Measurements from ENCODE around the gene ACTA1.
"Not testable (repeated sequence)": the region's sequence is repeated elsewhere in the genome, so short reads cannot be mapped to it uniquely, and the experiment has no call there.

The ACTA1 gene

GRCh38 chr1:229440851-229441537 lies 7.1 kb upstream of the ACTA1 start:
- no peak for DNase-seq (ENCODE audit: low read depth, low spot score)

GRCh38 chr1:229438021-229438420 lies 4.1 kb upstream of the ACTA1 start:
- DNase-seq (ENCODE audit: low read depth, low spot score): no peak

GRCh38 chr1:229437443-229437842 lies 3.5 kb upstream of the ACTA1 start:
- no peak for DNase-seq (ENCODE audit: low read depth, low spot score)

- DNase-seq (ENCODE audit: low read depth, low spot score): no peak
Measured at GRCh38 chr1:229436201-229436600, 2.3 kb upstream of the ACTA1 start.

GRCh38 chr1:229434641-229435051 lies 752 bp upstream of the ACTA1 start:
- DNase-seq (ENCODE audit: low read depth, low spot score): peak; percentile 66

- DNase-seq (ENCODE audit: low read depth, low spot score): no peak
Measured at GRCh38 chr1:229433364-229434004, 410 bp downstream of the ACTA1 start.

GRCh38 chr1:229432905-229433304 lies 989 bp downstream of the ACTA1 start:
- DNase-seq (ENCODE audit: low read depth, low spot score): peak; percentile 27

- DNase-seq (ENCODE audit: low read depth, low spot score): peak; percentile 27
Measured at GRCh38 chr1:229432116-229432461, 1.8 kb downstream of the ACTA1 start.

GRCh38 chr1:229431284-229432115 lies 2.4 kb downstream of the ACTA1 start:
- peak; percentile 44 for DNase-seq (ENCODE audit: low read depth, low spot score)

GRCh38 chr1:229430761-229431283 lies 3.1 kb downstream of the ACTA1 start:
- peak; percentile 91 for DNase-seq (ENCODE audit: low read depth, low spot score)

GRCh38 chr1:229428256-229428655 lies 5.6 kb downstream of the ACTA1 start:
- no peak for DNase-seq (ENCODE audit: low read depth, low spot score)

- no peak for DNase-seq (ENCODE audit: low read depth, low spot score)
Measured at GRCh38 chr1:229427572-229427971, 6.3 kb downstream of the ACTA1 start.

GRCh38 chr1:229425564-229426159 lies 8.2 kb downstream of the ACTA1 start:
- no peak for DNase-seq (ENCODE audit: low read depth, low spot score)

- no peak for DNase-seq (ENCODE audit: low read depth, low spot score)
Measured at GRCh38 chr1:229420765-229421164, 13.1 kb downstream of the ACTA1 start.

GRCh38 chr1:229420224-229420623 lies 13.7 kb downstream of the ACTA1 start:
- no peak for DNase-seq (ENCODE audit: low read depth, low spot score)

- DNase-seq (ENCODE audit: low read depth, low spot score): peak; percentile 70
Measured at GRCh38 chr1:229418586-229418985, 15.3 kb downstream of the ACTA1 start.

- DNase-seq (ENCODE audit: low read depth, low spot score): not testable (repeated sequence)
Measured at GRCh38 chr1:229412810-229413209, 21.1 kb downstream of the ACTA1 start.

- peak; percentile 30 for DNase-seq (ENCODE audit: low read depth, low spot score)
Measured at GRCh38 chr1:229412056-229412455, 21.8 kb downstream of the ACTA1 start.

GRCh38 chr1:229411434-229412055 lies 22.3 kb downstream of the ACTA1 start:
- peak; percentile 57 for DNase-seq (ENCODE audit: low read depth, low spot score)

GRCh38 chr1:229410692-229411433 lies 23.0 kb downstream of the ACTA1 start:
- peak; percentile 70 for DNase-seq (ENCODE audit: low read depth, low spot score)

- peak; percentile 9 for DNase-seq (ENCODE audit: low read depth, low spot score)
Measured at GRCh38 chr1:229410370-229410691, 23.6 kb downstream of the ACTA1 start.

All from ELF-1 (cell line).